GM21390 (cell line): ENCODE data around the gene ANKMY1.
"Not testable (repeated sequence)": the region's sequence is repeated elsewhere in the genome, so short reads cannot be mapped to it uniquely, and the experiment has no call there.

Experiments used
- ATAC-seq: cut with Tn5 transposase; IDR thresholded peaks from one replicate; pipeline ENCODE4 v1.9.1; 2021; ENCODE audit not compliant: unreplicated experiment

ANKMY1 gene

DNA sequence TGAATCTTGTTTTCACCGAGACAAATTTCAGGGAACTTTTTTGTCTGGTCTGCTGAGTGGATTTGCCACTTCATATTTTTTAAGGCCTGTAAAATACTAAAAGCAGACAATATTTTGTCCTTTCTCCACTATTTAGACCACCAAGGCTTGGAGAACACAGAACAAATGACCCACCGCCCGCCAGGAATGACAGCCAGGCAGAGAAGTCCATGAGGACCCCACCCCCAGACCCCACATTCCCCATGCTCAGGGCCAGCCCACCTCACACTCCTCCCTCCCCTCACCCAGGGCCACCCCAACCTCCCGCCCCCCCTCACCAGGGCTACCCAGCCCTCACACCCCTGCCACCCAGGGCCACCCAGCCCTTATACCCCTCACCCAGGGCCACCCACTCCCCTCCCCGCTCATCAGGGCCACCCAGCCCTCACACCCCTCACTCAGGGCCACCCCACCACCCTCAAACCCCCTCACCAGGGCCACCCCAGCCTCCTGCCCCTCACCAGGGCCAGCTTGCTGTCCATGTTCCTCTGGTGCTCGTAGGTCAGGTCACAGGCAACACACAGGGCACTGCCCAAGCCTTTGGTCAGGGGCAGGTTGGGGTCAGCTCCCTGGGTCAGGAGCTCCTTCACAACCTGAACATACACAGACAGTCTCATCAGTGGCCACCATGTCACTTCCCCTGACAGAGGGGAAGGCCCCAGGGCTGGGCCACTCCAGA lies 50.6 kb downstream of the ANKMY1 start:
- no peak for ATAC-seq

GRCh38 chr2:240506406-240507059 lies 51.3 kb downstream of the ANKMY1 start:
- ATAC-seq = no peak

GRCh38 chr2:240505910-240506309 lies 51.9 kb downstream of the ANKMY1 start:
- ATAC-seq = no peak

DNA sequence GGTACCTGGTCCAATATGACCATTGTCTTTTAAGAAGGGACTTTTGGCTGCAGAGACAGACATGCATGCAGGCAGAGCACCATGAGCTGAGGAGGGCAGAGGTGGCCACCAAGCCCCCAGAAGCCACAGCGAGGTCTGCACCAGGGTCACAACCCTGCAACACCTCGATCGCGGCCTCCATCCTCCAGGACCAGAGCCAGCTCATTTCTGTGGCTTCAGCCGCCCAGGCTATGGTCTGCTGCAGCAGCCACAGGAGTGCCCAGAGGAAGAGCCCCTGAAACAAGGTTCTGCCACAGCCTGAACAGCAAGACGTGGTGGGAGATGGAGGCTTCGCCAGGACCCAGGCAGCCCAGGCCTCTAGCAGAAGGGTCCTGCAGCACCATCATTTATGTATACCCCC lies 53.9 kb downstream of the ANKMY1 start:
- ATAC-seq = no peak

DNA sequence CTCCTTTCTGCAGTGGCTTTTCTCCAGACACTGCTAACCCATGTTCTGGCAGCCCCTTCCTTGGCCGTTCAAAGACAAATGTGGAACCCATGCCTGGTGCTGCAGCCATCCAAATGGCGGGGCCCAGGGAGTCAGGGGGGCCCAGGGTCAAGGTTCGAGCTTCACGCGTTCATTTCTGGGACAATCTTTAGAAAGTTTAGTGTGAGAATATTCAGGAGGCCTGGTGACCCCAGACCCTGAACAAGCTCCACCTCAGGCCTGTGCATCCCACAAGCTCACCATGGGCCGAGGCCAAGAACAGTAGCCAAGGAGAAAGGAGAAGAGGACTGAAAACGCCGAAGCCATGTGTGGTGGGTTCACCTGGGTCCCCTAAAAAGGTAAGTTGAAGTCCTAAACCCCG lies 54.4 kb downstream of the ANKMY1 start:
- no peak for ATAC-seq

- ATAC-seq = no peak
These were observed 55.2 kb downstream of the ANKMY1 start for GRCh38 chr2:240502430-240503121.

DNA sequence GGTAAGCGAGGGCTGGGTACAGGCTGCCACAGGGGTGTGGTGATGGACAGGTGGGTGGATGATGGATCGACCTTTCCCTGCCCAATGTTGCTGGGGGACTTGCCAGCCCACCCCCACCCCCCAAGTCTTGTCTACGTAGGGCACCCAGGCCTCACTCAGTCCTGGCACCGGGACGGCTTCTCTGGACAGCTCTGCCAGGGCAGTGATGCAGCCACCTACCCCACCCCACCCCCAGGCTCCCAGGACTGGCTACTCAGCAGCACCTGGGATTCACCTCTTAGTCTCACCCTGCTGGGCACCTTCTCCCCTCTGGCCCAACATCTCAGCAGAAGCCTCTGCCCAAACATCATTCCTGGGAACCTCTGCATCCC lies 55.7 kb downstream of the ANKMY1 start:
- no peak for ATAC-seq

DNA sequence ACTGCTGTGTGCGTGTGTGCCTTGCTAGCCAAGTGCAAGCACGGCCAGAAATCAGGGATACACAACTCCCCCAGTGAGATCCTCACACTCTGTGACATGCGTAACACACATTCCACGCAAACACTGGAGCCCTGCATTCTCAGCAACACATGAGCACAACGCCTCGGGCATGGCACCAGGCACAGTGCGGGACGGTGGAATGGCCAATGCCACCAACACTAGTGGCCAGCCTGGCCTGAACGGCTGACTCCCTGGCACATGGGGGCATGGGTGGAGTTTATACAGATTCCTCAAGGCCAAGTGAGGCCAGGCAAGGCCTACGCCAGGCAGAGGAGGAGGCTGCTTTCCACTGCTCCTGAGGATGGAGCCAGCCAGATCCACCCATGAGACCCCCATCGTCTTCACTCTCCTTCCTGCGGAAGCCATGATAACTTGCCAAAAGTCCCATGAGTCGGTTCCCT lies 56.2 kb downstream of the ANKMY1 start:
- no peak for ATAC-seq

- no peak for ATAC-seq
These were observed 57.0 kb downstream of the ANKMY1 start for GRCh38 chr2:240500561-240501423.

GRCh38 chr2:240499309-240500301 lies 58.2 kb downstream of the ANKMY1 start:
- ATAC-seq = no peak

- no peak for ATAC-seq
These were observed 58.9 kb downstream of the ANKMY1 start for GRCh38 chr2:240498958-240499260.

DNA sequence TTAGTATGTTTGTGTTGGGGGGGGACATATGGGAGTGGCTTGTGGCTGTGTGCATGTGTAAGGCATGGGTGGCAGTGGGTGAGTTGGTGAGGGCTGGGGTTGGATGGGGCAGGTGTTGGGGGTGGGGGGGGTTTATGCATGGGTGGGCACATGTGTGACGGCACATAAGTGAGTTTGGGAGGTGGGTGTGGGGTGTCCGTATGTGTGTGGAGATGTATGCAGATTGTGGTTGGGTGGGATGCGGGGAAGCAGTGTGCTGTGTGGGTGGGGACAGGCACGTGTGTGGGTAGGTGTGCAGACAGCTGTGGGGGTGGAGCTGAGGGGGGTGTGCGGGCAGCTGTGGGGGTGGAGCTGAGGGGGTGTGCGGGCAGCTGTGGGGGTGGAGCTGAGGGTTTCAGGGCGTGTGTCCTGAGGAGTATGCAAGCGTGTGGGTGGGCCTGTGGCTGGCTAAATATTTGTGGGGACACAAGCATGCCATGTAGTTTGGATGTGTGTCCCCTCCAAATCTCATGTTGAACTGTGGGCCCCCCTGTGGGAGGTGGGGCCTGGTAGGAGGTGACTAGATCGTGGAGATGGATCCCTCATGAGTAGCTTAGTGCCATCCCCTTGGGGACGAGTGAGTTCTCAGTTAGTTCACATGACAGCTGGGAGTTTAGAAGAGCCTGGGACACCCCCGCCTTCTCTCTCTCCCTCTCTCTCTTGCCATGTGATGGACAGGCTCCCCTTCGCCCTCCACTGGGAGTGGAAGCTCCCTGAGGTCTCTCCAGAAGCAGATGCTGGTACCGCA lies 59.4 kb downstream of the ANKMY1 start:
- no peak for ATAC-seq

DNA sequence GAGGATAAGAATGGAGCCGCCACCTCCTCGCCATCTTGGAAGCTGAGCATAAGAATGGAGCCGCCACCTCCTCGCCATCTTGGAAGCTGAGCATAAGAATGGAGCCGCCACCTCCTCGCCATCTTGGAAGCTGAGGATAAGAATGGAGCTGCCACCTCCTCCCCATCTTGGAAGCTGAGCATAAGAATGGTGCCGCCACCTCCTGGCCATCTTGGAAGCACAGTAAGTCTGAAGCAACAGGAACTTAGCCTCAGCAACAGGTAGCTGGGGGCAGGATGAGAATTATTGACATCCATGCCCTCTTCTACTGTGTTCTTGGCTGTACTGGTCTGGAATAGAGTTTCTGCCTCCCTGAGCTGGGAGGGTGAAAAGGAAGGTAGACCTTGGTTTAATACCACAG lies 60.7 kb downstream of the ANKMY1 start:
- not testable (repeated sequence) for ATAC-seq

DNA sequence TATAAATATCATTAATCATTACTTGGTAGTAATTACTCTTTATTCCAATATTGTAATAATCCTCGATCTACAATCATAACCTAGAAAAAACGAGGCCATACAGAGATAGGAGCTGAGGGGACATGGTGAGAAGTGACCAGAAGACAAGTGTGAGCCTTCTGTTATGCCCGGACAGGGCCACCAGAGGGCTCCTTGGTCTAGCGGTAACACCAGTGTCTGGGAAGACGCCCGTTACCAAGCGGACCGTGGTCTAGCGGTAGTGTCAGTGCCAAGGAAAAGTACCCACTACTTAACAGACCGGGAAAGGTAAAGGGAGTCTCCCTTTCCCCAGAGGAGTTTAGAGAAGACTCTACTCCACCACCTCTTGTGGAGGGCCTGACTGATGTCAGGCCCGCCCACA lies 62.8 kb downstream of the ANKMY1 start:
- not testable (repeated sequence) for ATAC-seq

- ATAC-seq = no peak
These were observed 63.5 kb downstream of the ANKMY1 start for GRCh38 chr2:240494194-240494793.

DNA sequence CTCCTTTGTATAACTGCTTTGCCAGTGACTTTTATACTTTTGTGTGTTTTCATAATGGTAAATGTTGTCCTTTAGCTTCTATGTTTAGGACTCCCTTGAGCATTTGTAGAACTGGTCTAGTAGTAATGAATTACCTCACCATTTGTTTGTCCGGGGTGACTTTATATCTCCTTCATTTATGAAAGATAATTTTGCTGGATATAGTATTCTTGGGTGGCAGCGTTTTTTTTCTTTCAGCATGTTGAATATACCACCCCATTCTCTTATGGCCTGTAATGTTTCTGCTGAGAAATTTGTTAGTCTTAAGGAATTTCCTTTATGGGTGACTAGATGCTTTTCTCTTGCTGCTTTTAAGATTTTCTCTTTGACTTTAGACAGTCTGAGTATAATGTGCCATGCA lies 66.3 kb downstream of the ANKMY1 start:
- ATAC-seq = no peak

DNA sequence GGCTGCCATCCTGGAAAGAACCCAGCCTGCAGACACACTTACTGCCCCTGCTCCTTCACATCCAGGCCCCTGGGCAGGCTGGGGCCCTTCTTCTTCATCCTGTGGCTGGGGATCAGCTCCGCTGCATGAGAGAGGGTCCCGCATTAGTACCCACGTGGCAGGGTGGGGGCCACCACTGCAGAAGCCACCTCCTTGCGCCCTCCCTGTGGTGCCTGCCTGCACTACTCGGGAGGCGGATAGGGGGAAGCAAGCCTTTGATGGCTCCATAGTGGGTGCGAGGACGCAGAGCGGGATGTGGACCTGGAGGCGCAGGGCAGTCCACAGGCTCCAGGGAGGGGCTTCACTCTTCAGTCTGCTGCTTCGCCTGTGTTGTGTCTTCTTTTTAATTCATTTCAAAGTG lies 75.6 kb downstream of the ANKMY1 start:
- ATAC-seq = no peak

DNA sequence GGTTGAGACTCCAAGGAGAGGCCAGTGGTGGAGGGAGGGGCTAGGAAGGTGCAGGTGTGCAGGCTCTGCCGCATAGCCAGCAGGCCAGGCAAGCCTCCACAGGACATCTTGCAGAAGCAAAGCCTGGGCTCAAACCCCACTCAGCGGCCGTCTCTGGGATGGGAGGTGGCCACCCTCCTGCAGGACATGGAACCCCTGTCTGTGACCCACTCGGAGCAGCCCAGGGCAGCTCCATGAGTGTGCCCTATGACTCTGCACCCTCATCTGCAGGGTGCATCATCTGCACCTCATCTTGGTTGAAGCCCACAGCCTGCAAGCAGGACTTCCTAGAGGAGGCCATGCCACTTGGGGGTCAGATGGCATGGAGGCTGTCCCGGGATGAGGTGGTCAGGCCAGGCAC lies 76.1 kb downstream of the ANKMY1 start:
- ATAC-seq = no peak
